Neuronal stem cell (in vitro differentiated cells): ENCODE measurements around the gene INTS6.

ENCODE experiments used
- DNase-seq: peaks from one replicate; pipeline ENCODE4 v3.0.0-alpha.2; 2013; ENCODE audit warnings: low spot score
- H2AFZ ChIP-seq: one replicate; pipeline ENCODE4 v1.6.1; 2013; ENCODE audit warnings: mild to moderate bottlenecking, low read length, inconsistent platforms
- H2AK5ac ChIP-seq: 2 replicates; pipeline ENCODE4 v1.6.1; 2013; ENCODE audit warnings: low read depth, mild to moderate bottlenecking, inconsistent platforms, low read length, moderate library complexity, mixed read lengths
- H2BK120ac ChIP-seq: 2 replicates; pipeline ENCODE4 v1.6.1; 2013; ENCODE audit warnings: low read depth, mild to moderate bottlenecking, inconsistent platforms, low read length, moderate library complexity, mixed read lengths
- H2BK12ac ChIP-seq: one replicate; pipeline ENCODE4 v1.6.1; 2013; ENCODE audit warnings: low read length, inconsistent platforms
- H2BK15ac ChIP-seq: 2 replicates; pipeline ENCODE4 v1.6.1; 2013; ENCODE audit warnings: mild to moderate bottlenecking, low read length, inconsistent platforms, mixed read lengths
- H2BK5ac ChIP-seq: one replicate; pipeline ENCODE4 v1.6.1; 2013; ENCODE audit warnings: inconsistent platforms, mild to moderate bottlenecking, low read length, moderate library complexity
- H3K14ac ChIP-seq: one replicate; pipeline ENCODE4 v1.6.1; 2013; ENCODE audit warnings: low read length, inconsistent platforms
- H3K18ac ChIP-seq: 2 replicates; pipeline ENCODE4 v1.6.1; 2013; ENCODE audit warnings: low read length, inconsistent platforms
- H3K23ac ChIP-seq: 2 replicates; pipeline ENCODE4 v1.6.1; 2013; ENCODE audit warnings: low read depth, mild to moderate bottlenecking, mixed read lengths, low read length, inconsistent platforms; ENCODE audit not compliant: poor library complexity
- H3K27ac ChIP-seq: replicated peaks from 3 replicates; pipeline ENCODE4 v1.5.1; 2013; ENCODE audit warnings: low read length, inconsistent platforms
- H3K27me3 ChIP-seq, 3 experiments: 2 replicates each; pipeline ENCODE4 v1.6.1; 2013; ENCODE audit warnings: low read length in 3 of 3, mild to moderate bottlenecking in 2 of 3, inconsistent platforms in 1 of 3, low read depth in 1 of 3, mixed read lengths in 1 of 3, moderate library complexity in 1 of 3; ENCODE audit not compliant: control insufficient read depth in 3 of 3, insufficient read depth in 3 of 3
- H3K36me3 ChIP-seq, 2 donors: replicated peaks in 1 of 2; 2 replicates each; pipeline ENCODE4 v1.6.1; 2013; ENCODE audit warnings: low read length in 2 of 2; ENCODE audit not compliant: control insufficient read depth in 2 of 2, insufficient read depth in 2 of 2
- H3K4ac ChIP-seq: 2 replicates; pipeline ENCODE4 v1.6.1; 2013; ENCODE audit warnings: inconsistent platforms, mild to moderate bottlenecking, low read length, moderate library complexity
- H3K4me1 ChIP-seq, 2 donors: 1 replicate in 1 of 2; 2 replicates in 1 of 2; pipeline ENCODE4 v1.6.1; 2013; ENCODE audit warnings: low read length in 2 of 2, low read depth in 1 of 2; ENCODE audit not compliant: control insufficient read depth in 2 of 2, insufficient read depth in 1 of 2
- H3K4me2 ChIP-seq: one replicate; pipeline ENCODE4 v1.6.1; 2013; ENCODE audit warnings: mild to moderate bottlenecking, low read length, inconsistent platforms; ENCODE audit not compliant: insufficient read depth, poor library complexity, severe bottlenecking
- H3K4me3 ChIP-seq, 2 donors: 2 replicates each; pipeline ENCODE4 v1.5.1; 2013; ENCODE audit warnings: low read length in 2 of 2, mild to moderate bottlenecking in 2 of 2, inconsistent platforms in 1 of 2, moderate library complexity in 1 of 2
- H3K79me1 ChIP-seq: one replicate; pipeline ENCODE4 v1.6.1; 2013; ENCODE audit warnings: low read depth, mild to moderate bottlenecking, inconsistent platforms, low read length, moderate library complexity
- H3K9ac ChIP-seq: one replicate; pipeline ENCODE4 v1.6.1; 2013; ENCODE audit warnings: mild to moderate bottlenecking, low read depth, low read length, inconsistent platforms; ENCODE audit not compliant: poor library complexity
- H3K9me3 ChIP-seq, 2 donors: replicated peaks in 1 of 2; 2 replicates each; pipeline versions ENCODE3 to v1.6.1; 2013; ENCODE audit warnings: low read length in 2 of 2, mild to moderate bottlenecking in 2 of 2, inconsistent platforms in 1 of 2, low read depth in 1 of 2, mixed read lengths in 1 of 2, moderate library complexity in 1 of 2; ENCODE audit not compliant: control insufficient read depth in 2 of 2, insufficient read depth in 1 of 2
- H4K8ac ChIP-seq: one replicate; pipeline ENCODE4 v1.6.1; 2013; ENCODE audit warnings: low read depth, mild to moderate bottlenecking, inconsistent platforms, low read length, moderate library complexity
- H4K91ac ChIP-seq: one replicate; pipeline ENCODE4 v1.6.1; 2013; ENCODE audit warnings: low read length, low read depth, mild to moderate bottlenecking, inconsistent platforms; ENCODE audit not compliant: poor library complexity
- WGBS, 2 donors: extraction: QIAGEN DNeasy Blood & Tissue Kit; methylation state at CpG; one replicate each; pipeline ENCODE4 v1.1.7; 2013; ENCODE audit warnings: missing lambda C conversion rate in 2 of 2, mixed read lengths in 1 of 2; ENCODE audit not compliant: insufficient read length in 2 of 2, insufficient replicate concordance in 1 of 2; ENCODE audit errors: extremely low coverage in 2 of 2; 5-methylcytosine and 5-hydroxymethylcytosine counted together

Gene INTS6

GRCh38 chr13:51373451-51373850, 79.4 kb downstream of the INTS6 start:
- H3K27ac ChIP-seq: no peak overlapping the region
- H2AFZ ChIP-seq: no peak overlapping the region
- no peaks in the 10 kb centered on the region for H3K27me3 ChIP-seq
- H3K4me1 ChIP-seq: peaks cover 0 to 5% of the 10 kb centered on the region in 2 donors
- no peaks in the 10 kb centered on the region for H3K9me3 ChIP-seq
- H2AK5ac ChIP-seq: no peak overlapping the region
- no peaks in the 10 kb centered on the region for H3K79me1 ChIP-seq
- no peak overlapping the region for H2BK5ac ChIP-seq
- H4K8ac ChIP-seq: no peak overlapping the region
- no peak overlapping the region for H3K9ac ChIP-seq
- no CpG with 5 or more reads among the region's 2 CpGs for WGBS, 2 donors
- peaks cover 12 to 99% of the 10 kb centered on the region in 2 donors for H3K36me3 ChIP-seq
- no peak overlapping the region for H2BK120ac ChIP-seq
- H4K91ac ChIP-seq: no peak overlapping the region
- no peak overlapping the region for H3K4ac ChIP-seq
- no peak overlapping the region for H2BK12ac ChIP-seq
- H3K14ac ChIP-seq: no peak overlapping the region
- H3K23ac ChIP-seq: no peak overlapping the region
- H3K4me2 ChIP-seq: no peak overlapping the region
- DNase-seq: no peak
- no peak overlapping the region for H2BK15ac ChIP-seq
- no peak overlapping the region for H3K4me3 ChIP-seq
- H3K18ac ChIP-seq: no peak overlapping the region

DNA sequence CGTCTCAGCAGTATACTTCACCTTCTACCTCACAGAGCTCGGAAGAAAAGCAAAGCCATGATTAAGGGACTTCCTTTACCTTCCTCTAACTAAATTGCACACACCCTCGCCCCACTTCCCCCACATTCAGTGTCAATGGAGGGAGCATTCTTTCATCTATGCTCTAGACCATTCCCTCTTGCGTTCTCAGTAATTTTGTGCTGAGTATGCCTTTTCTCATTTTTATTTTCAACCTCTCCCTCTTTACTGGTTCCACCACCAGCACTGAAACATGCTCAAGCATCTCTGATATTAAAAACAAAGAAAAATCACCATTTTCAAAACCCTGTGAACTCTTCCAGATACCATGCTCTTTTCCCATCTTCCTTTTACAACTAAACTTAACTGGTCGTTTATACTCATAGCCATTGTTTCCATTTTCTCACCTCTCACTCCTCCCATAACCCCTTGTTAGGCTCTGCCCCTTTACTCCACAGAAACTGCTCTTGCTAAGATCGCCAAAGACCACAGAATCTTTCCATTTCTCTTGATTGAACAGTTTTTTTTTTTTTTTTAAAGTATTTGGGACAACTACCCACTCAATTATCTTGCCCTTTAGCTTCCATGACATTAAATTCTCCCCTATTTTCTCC, 81.0 kb downstream of the INTS6 start:
- H3K27me3 ChIP-seq: no peaks in the 10 kb centered on the region
- H2BK5ac ChIP-seq: no peak overlapping the region
- H3K79me1 ChIP-seq: no peaks in the 10 kb centered on the region
- H3K23ac ChIP-seq: no peak overlapping the region
- H2BK15ac ChIP-seq: no peak overlapping the region
- H3K9me3 ChIP-seq: no peaks in the 10 kb centered on the region
- no peak overlapping the region for H2AK5ac ChIP-seq
- no peak overlapping the region for H2BK12ac ChIP-seq
- DNase-seq: no peak
- H4K8ac ChIP-seq: no peak overlapping the region
- peaks cover 12 to 99% of the 10 kb centered on the region in 2 donors for H3K36me3 ChIP-seq
- H3K4me3 ChIP-seq: no peak overlapping the region
- no peak overlapping the region for H3K4me2 ChIP-seq
- H2BK120ac ChIP-seq: no peak overlapping the region
- peaks cover 0 to 5% of the 10 kb centered on the region in 2 donors for H3K4me1 ChIP-seq
- H3K4ac ChIP-seq: no peak overlapping the region
- no CpG with 5 or more reads among the region's 6 CpGs for WGBS, 2 donors
- H4K91ac ChIP-seq: no peak overlapping the region
- no peak overlapping the region for H3K18ac ChIP-seq
- no peak overlapping the region for H2AFZ ChIP-seq
- H3K27ac ChIP-seq: no peak overlapping the region
- H3K14ac ChIP-seq: no peak overlapping the region
- no peak overlapping the region for H3K9ac ChIP-seq

DNA sequence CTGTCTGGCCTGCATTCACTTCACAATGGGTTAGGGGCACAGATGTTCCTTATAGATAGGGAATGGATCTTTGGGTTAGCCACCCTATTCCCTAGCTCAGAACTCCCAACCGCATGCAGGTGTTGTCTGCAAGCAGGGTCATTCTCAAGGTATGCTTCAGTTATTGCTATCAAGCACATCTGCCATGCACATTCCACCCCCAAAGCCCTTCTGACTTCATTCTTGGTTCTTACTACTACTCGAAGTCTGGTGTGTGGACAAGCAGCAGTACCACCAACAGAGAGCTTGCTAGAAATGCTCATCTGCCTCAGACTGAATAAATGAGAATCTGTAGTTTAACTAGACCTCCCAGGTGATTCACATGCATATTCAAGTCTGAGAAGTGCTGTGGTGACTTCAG, 82.0 kb downstream of the INTS6 start:
- no peaks in the 10 kb centered on the region for H3K79me1 ChIP-seq
- no peaks in the 10 kb centered on the region for H3K27me3 ChIP-seq
- H2BK15ac ChIP-seq: no peak overlapping the region
- peaks cover 0 to 5% of the 10 kb centered on the region in 2 donors for H3K4me1 ChIP-seq
- H3K27ac ChIP-seq: no peak overlapping the region
- H3K4me3 ChIP-seq: no peak overlapping the region
- no peak overlapping the region for H2BK12ac ChIP-seq
- H2AK5ac ChIP-seq: no peak overlapping the region
- no peak overlapping the region for H3K18ac ChIP-seq
- no peak overlapping the region for H4K91ac ChIP-seq
- no peak overlapping the region for H3K4me2 ChIP-seq
- H2AFZ ChIP-seq: no peak overlapping the region
- H3K4ac ChIP-seq: no peak overlapping the region
- no CpG with 5 or more reads among the region's 2 CpGs for WGBS, 2 donors
- H4K8ac ChIP-seq: no peak overlapping the region
- H3K9me3 ChIP-seq: no peaks in the 10 kb centered on the region
- DNase-seq: no peak
- H2BK5ac ChIP-seq: no peak overlapping the region
- H3K9ac ChIP-seq: no peak overlapping the region
- no peak overlapping the region for H2BK120ac ChIP-seq
- H3K14ac ChIP-seq: no peak overlapping the region
- peaks cover 12 to 99% of the 10 kb centered on the region in 2 donors for H3K36me3 ChIP-seq
- H3K23ac ChIP-seq: no peak overlapping the region

- Histone ChIP-seq H2BK120ac (no peak overlapping the region), H4K8ac (no peak overlapping the region), H3K27ac (no peak overlapping the region), H2AFZ (no peak overlapping the region), H3K4me2 (no peak overlapping the region), H2BK12ac (no peak overlapping the region), H2BK5ac (no peak overlapping the region), H3K27me3 (no peaks in the 10 kb centered on the region), H3K4me3 (no peak overlapping the region), H4K91ac (no peak overlapping the region), H3K36me3 (peaks cover 11 to 99% of the 10 kb centered on the region in 2 donors), H3K4me1 (peaks cover 0 to 5% of the 10 kb centered on the region in 2 donors), H3K4ac (no peak overlapping the region), H3K9me3 (no peaks in the 10 kb centered on the region), H3K18ac (no peak overlapping the region), H2AK5ac (no peak overlapping the region), H2BK15ac (no peak overlapping the region), H3K79me1 (no peaks in the 10 kb centered on the region), H3K9ac (no peak overlapping the region), H3K23ac (no peak overlapping the region), H3K14ac (no peak overlapping the region)
- no peak for DNase-seq
- 100% methylated on average over 1 of the region's 2 CpGs; no CpG with 5 or more reads in 1 of the 2 donors for WGBS, 2 donors
Observed at GRCh38 chr13:51370116-51370515, 82.7 kb downstream of the INTS6 start.
